ENCODE measurements around the gene PHLDA1. TPM values are rescaled to one million over a fixed set of nuclear protein-coding genes. Genes with fewer than 3 reads are reported as not detected.

The PHLDA1 gene
- total and polyA plus RNA-seq, 10 of the 15 experiments (the other 5 are each of a cell fraction or from before 2014, with no cell fraction given) = 0.66 to 14.2 (median 1.3) TPM

DNA sequence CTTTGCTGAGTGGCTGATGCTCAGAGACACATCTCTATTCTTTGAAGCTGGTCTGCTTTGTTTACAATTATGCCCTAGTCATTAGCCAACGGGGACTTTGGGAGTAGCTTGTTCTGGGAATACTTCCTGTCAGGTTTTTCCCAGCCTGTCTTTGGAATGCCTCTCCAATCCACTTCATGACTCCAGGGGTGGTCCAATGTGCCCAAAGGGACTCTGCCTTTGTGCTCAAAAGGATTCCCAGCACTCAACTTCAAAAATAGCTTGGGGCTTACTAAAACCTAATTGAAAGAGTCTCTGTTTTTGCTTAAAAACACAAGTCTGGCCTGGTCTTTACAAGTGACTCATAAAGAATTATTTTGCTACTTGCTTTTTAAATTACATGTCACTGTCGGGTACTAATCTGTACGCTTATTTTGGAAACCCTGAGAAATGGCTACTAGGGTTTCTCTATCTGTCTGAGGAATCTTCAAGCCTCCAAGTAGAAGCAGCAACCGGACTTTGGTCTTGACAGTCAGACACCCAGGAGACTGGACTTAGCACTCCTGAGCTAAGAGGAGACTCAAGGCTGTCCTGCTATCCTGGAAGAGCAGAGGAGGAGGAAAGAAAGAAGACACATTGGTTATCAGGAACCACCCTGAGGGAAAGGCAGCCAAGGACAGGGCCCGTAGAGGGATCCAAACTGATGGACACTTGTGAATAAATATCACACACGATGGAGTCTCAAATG is 20.7 kb downstream of the PHLDA1 start:
- DNase-seq (ENCODE audit: low read depth, low spot score) (no peak), FAIRE-seq (no peak), ATAC-seq (no peak)
- in situ Hi-C loops (cut with MboI) (no loop called here), intact Hi-C loops (cut with micrococcal nuclease; ENCODE audit: unreplicated experiment) (no loop called here)
- H3K4me2 ChIP-seq (ENCODE audit: control insufficient read depth, insufficient read depth) = no peak overlapping the region
- no peaks in the 10 kb centered on the region for H3K27me3 ChIP-seq (replicated peaks in 1 of 2; ENCODE audit: control insufficient read depth in 2 of 2, insufficient read depth in 2 of 2, low read length in 1 of 2)
- no peak overlapping the region for H3K9ac ChIP-seq (ENCODE audit: control insufficient read depth, insufficient read depth, low read length)
- ChIA-PET SMC1A (ENCODE audit: uncharacterized antibody, unreplicated experiment) (interaction anchor here (0.9 to 1.4 kb wide), 3 partner anchors 14 to 40 kb away, joined by 3 to 4 read pairs (median 4); no protein-coding TSS in a partner anchor), POLR2A (interaction anchor here (0.5 kb wide), 1 partner anchor 15 kb away, joined by 4 read pairs; no protein-coding TSS in a partner anchor), CTCF (interaction anchor here (0.6 kb wide), 1 partner anchor 11 kb away, joined by 3 read pairs; no protein-coding TSS in a partner anchor), RAD21 (ENCODE audit: unreplicated experiment) (no interaction called here)
- no peaks in the 10 kb centered on the region for H3K4me1 ChIP-seq (ENCODE audit: control insufficient read depth, insufficient read depth, low read length)
- TF ChIP-seq CBX5 (IDR thresholded peaks at IDR 0.05; ENCODE audit: low read depth) (no peak), MYB (IDR thresholded peaks at IDR 0.05; ENCODE audit: borderline replicate concordance, low read depth, low read length) (no peak), CEBPB (IDR thresholded peaks at IDR 0.05; ENCODE audit: borderline replicate concordance in 1 of 2, low read depth in 2 of 2, low read length in 2 of 2) (no peak), YBX1 (IDR thresholded peaks at IDR 0.05) (no peak), POLR2A (IDR thresholded peaks at IDR 0.05; ENCODE audit: low read depth, low read length) (no peak), EGR1 (IDR thresholded peaks at IDR 0.05; ENCODE audit: borderline replicate concordance in 1 of 2, low read depth in 2 of 2, low read length in 2 of 2) (no peak), DPF2 (IDR thresholded peaks at IDR 0.05) (no peak), IKZF2 (IDR thresholded peaks at IDR 0.05) (no peak), EP300 (IDR thresholded peaks at IDR 0.05; ENCODE audit: borderline replicate concordance in 1 of 2, control insufficient read depth in 1 of 2, low read depth in 2 of 2, low read length in 2 of 2) (no peak), HDGF (IDR thresholded peaks at IDR 0.05) (no peak), MEF2A (IDR thresholded peaks at IDR 0.05; ENCODE audit: insufficient read depth, low read depth, low read length) (no peak)
- TF ChIP-seq, protein P1, sequence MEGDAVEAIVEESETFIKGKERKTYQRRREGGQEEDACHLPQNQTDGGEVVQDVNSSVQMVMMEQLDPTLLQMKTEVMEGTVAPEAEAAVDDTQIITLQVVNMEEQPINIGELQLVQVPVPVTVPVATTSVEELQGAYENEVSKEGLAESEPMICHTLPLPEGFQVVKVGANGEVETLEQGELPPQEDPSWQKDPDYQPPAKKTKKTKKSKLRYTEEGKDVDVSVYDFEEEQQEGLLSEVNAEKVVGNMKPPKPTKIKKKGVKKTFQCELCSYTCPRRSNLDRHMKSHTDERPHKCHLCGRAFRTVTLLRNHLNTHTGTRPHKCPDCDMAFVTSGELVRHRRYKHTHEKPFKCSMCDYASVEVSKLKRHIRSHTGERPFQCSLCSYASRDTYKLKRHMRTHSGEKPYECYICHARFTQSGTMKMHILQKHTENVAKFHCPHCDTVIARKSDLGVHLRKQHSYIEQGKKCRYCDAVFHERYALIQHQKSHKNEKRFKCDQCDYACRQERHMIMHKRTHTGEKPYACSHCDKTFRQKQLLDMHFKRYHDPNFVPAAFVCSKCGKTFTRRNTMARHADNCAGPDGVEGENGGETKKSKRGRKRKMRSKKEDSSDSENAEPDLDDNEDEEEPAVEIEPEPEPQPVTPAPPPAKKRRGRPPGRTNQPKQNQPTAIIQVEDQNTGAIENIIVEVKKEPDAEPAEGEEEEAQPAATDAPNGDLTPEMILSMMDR (IDR thresholded peaks at IDR 0.05 in 2 of 3, conservative IDR thresholded peaks at IDR 0.05 in 1 of 3; ENCODE audit: control insufficient read depth in 2 of 3, extremely low read depth in 1 of 3, insufficient read depth in 1 of 3, low read depth in 3 of 3, low read length in 3 of 3) = no peak
- TF ChIP-seq, protein P2, sequence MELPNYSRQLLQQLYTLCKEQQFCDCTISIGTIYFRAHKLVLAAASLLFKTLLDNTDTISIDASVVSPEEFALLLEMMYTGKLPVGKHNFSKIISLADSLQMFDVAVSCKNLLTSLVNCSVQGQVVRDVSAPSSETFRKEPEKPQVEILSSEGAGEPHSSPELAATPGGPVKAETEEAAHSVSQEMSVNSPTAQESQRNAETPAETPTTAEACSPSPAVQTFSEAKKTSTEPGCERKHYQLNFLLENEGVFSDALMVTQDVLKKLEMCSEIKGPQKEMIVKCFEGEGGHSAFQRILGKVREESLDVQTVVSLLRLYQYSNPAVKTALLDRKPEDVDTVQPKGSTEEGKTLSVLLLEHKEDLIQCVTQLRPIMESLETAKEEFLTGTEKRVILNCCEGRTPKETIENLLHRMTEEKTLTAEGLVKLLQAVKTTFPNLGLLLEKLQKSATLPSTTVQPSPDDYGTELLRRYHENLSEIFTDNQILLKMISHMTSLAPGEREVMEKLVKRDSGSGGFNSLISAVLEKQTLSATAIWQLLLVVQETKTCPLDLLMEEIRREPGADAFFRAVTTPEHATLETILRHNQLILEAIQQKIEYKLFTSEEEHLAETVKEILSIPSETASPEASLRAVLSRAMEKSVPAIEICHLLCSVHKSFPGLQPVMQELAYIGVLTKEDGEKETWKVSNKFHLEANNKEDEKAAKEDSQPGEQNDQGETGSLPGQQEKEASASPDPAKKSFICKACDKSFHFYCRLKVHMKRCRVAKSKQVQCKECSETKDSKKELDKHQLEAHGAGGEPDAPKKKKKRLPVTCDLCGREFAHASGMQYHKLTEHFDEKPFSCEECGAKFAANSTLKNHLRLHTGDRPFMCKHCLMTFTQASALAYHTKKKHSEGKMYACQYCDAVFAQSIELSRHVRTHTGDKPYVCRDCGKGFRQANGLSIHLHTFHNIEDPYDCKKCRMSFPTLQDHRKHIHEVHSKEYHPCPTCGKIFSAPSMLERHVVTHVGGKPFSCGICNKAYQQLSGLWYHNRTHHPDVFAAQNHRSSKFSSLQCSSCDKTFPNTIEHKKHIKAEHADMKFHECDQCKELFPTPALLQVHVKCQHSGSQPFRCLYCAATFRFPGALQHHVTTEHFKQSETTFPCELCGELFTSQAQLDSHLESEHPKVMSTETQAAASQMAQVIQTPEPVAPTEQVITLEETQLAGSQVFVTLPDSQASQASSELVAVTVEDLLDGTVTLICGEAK (IDR thresholded peaks at IDR 0.05; ENCODE audit: borderline replicate concordance) = no peak
- no peak overlapping the region for H3K4me3 ChIP-seq
- no peaks in the 10 kb centered on the region for H4K20me1 ChIP-seq (ENCODE audit: control insufficient read depth, insufficient read depth)
- H2AFZ ChIP-seq (ENCODE audit: control insufficient read depth, low read depth, low read length) = no peak overlapping the region
- WGBS (ENCODE audit: insufficient coverage, insufficient replicate concordance, low lambda C conversion rate, missing lambda C conversion rate) = 31% methylated on average over 6 of the region's 6 CpGs
- H3K9me3 ChIP-seq (replicated peaks; ENCODE audit: control insufficient read depth, insufficient read depth, low read length) = no peaks in the 10 kb centered on the region
- BruUV-seq (replicated peaks) = no TSS peak
- H3K27ac ChIP-seq (ENCODE audit: control insufficient read depth, insufficient read depth) = no peak overlapping the region
- H3K79me2 ChIP-seq (ENCODE audit: control insufficient read depth, insufficient read depth, low read length) = no peaks in the 10 kb centered on the region
- H3K36me3 ChIP-seq (ENCODE audit: control insufficient read depth in 2 of 2, insufficient read depth in 2 of 2, low read length in 1 of 2) = no peaks in the 10 kb centered on the region
